Heart right ventricle (tissue), 16 donors: ENCODE results near the gene FAM168A. TPM values are rescaled to one million over a fixed set of nuclear protein-coding genes. Genes with fewer than 3 reads are reported as not detected.
A peak's percentile ranks its signal among the peaks of the same experiment; 100 is the strongest.

Source experiments
- ATAC-seq, 8 donors: fragments of 200-7000 bp; cut with Tn5 transposase; one replicate each; pipeline ENCODE4 v1.9.1; 2020; ENCODE audit warnings: mild to moderate bottlenecking in 8 of 8, moderate library complexity in 8 of 8, moderate number of reproducible peaks in 1 of 8
- DNase-seq, 2 donors: peaks; one replicate each; pipeline ENCODE4 v3.0.0-alpha.2; 2020
- H3K27ac ChIP-seq, 10 donors: fragments of 200-600 bp; sonication (generic) in 2 of 10; one replicate each; pipeline versions ENCODE4 v1.5.0 to v1.8.0; 2020 to 2022; ENCODE audit warnings: mild to moderate bottlenecking in 3 of 10
- H3K27me3 ChIP-seq, 7 donors: fragments of 200-600 bp; one replicate each; pipeline ENCODE4 v1.8.0; 2021 to 2022; ENCODE audit warnings: mild to moderate bottlenecking in 2 of 7
- H3K36me3 ChIP-seq, 9 donors: fragments of 200-600 bp; sonication (generic) in 1 of 9; one replicate each; pipeline versions ENCODE4 v1.5.0 to v1.8.0; 2020 to 2022; ENCODE audit warnings: mild to moderate bottlenecking in 2 of 9
- H3K4me1 ChIP-seq, 9 donors: fragments of 200-600 bp; sonication (generic) in 1 of 9; one replicate each; pipeline versions ENCODE4 v1.5.0 to v1.8.0; 2020 to 2022; ENCODE audit warnings: mild to moderate bottlenecking in 4 of 9
- H3K4me3 ChIP-seq, 10 donors: fragments of 200-600 bp; sonication (generic) in 2 of 10; one replicate each; pipeline versions ENCODE4 v1.5.0 to v1.8.0; 2020 to 2022; ENCODE audit warnings: mild to moderate bottlenecking in 7 of 10, moderate library complexity in 2 of 10
- H3K9me3 ChIP-seq, 11 donors: fragments of 200-600 bp in 10 of 11; sonication (generic) in 2 of 11; one replicate each; pipeline versions ENCODE4 v1.5.0 to v1.8.0; 2013 to 2022; ENCODE audit warnings: mild to moderate bottlenecking in 2 of 11, control low read depth in 1 of 11, moderate library complexity in 1 of 11
- CTCF ChIP-seq, 9 donors: fragments of 200-600 bp; sonication (generic) in 2 of 9; IDR thresholded peaks; one replicate each; pipeline versions ENCODE4 v1.5.0 to v1.8.0; 2021 to 2022; ENCODE audit warnings: antibody characterized with exemption in 9 of 9, mild to moderate bottlenecking in 5 of 9, moderate library complexity in 1 of 9
- WGBS, 2 donors: extraction: QIAGEN DNeasy Blood & Tissue Kit; methylation state at CpG; one replicate each; pipeline ENCODE4 v1.1.7; 2013; ENCODE audit warnings: inconsistent platforms in 1 of 2; 5-methylcytosine and 5-hydroxymethylcytosine counted together
- intact Hi-C, 10 donors: fragments of 100-400 bp; cut with DNase I; formaldehyde crosslinking; loops; one replicate each; pipeline versions ENCODE4 v1.11.1 to v1.14.2; 2022
- polyA plus RNA-seq, 2 donors: library from polyadenylated mRNA; stranded (reverse); fragments of 200-250 nt; gene quantifications; one replicate each; pipeline ENCODE4 v1.2.3, GENCODE V29; 2013
- total RNA-seq, 10 donors: library from RNA; stranded (reverse); fragmentation: NEBNext Ultra II Directional in 3 of 10; extraction: Animal tissue kit (Norgen Biotek cat#: 25700) in 3 of 10; gene quantifications; one replicate each; pipeline versions ENCODE4 v1.2.1 to v1.2.4, GENCODE V29; 2021 to 2023
- donor health status: Arrhythmogenic right ventricular cardiomyopathy.
- donor health status: ischemic (EF 13 %, LVEDD 7.1; RV severe dilation, severe dysfunction).
- donor health status: healthy with polysubstance abuse.
- donor health status: DM: no; HTN: yes; CAD: no.
- donor health status: DM: no; HTN: no; CAD: no.
- donor health status: ischemic (EF 25% LVEDD 6.9; RV normal size, moderate dysfunction).
- donor health status: ischemic (EF 25% LVEDD 5.7; RV mildly dilated, moderate dysfunction).
- donor health status: healthy.
- donor health status: DM: yes; HTN: yes; CAD: no.
- donor health status: Ischemic cardiomyopathy.
- donor health status: ischemic (EF 35%, LVEDD 5.7; RV mildly dilated, moderate dysfunction).
- donor health status: nonischemic (EF 11% LVEDD 7.7; RV severe dilation, severe dysfunction).
- donor health status: DM: yes; HTN: yes; CAD: no.
- donor health status: PGD.
- donor health status: ischemic (EF 29% LVEDD 5.4; RV normal size, mild dysfunction).
- donor health status: nonischemic (EF 23%, LVEDD 6.1; RV moderate dilation, normal function).

The FAM168A gene
- total and polyA plus RNA-seq, 12 donors = 7.9 to 37.1 (median 31.8) TPM

- intact Hi-C loops = no loop called here
- peak overlapping the region in 9 of 10 donors; percentile 24 to 61 (median 50) for H3K27ac ChIP-seq
- H3K4me1 ChIP-seq = peaks cover 0 to 24% (median 15%) of the 10 kb centered on the region in 9 donors
- H3K4me3 ChIP-seq = no peak overlapping the region
- ATAC-seq = peak; percentile 53 to 84 (median 74)
- H3K36me3 ChIP-seq = peaks cover 4 to 100% (median 49%) of the 10 kb centered on the region in 9 donors
- peak; percentile 60 to 76 for DNase-seq
- H3K9me3 ChIP-seq = no peaks in the 10 kb centered on the region
- WGBS, 2 donors = 62 to 65% methylated on average over 11 of the region's 11 CpGs
- H3K27me3 ChIP-seq = no peaks in the 10 kb centered on the region
- TF ChIP-seq CTCF (IDR thresholded peaks at IDR 0.05) = no peak
Observed at GRCh38 chr11:73359341-73359740, 238.6 kb downstream of the FAM168A start.

GRCh38 chr11:73358071-73358470 lies 239.8 kb downstream of the FAM168A start:
- Histone ChIP-seq H3K4me3 (no peak overlapping the region), H3K9me3 (no peaks in the 10 kb centered on the region), H3K27me3 (no peaks in the 10 kb centered on the region), H3K4me1 (peaks cover 0 to 24% (median 15%) of the 10 kb centered on the region in 9 donors), H3K27ac (peak overlapping the region in 1 of 10 donors; percentile 0), H3K36me3 (peaks cover 0 to 100% (median 41%) of the 10 kb centered on the region in 9 donors)
- intact Hi-C loops = no loop called here
- DNase-seq = no peak
- ATAC-seq = no peak
- 74 to 77% methylated on average over 5 of the region's 5 CpGs for WGBS, 2 donors
- TF ChIP-seq CTCF (IDR thresholded peaks at IDR 0.05) = no peak

- H3K36me3 ChIP-seq = peaks cover 0 to 100% (median 37%) of the 10 kb centered on the region in 9 donors
Observed at GRCh38 chr11:73356979-73357860, 240.7 kb downstream of the FAM168A start.

DNA sequence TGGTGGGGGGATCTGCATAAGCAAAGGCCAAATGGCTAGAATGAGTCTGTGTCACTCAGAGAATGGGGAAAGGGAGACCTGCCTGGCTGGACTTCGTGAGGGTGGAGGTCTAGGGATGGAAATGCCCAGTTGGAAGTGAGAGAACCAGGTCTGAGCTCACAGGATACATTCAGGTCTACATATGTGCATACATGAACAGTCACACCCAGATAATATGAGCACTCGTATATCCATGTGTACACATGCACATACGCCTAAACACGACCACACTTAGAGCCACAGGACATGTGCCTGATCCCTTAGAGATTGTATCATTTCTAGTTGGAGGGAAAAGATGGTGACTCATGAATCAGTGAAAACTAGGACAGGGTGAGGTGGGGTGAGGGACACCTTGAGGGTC lies 242.8 kb downstream of the FAM168A start:
- Histone ChIP-seq H3K27me3 (no peaks in the 10 kb centered on the region), H3K4me3 (no peak overlapping the region), H3K4me1 (peaks cover 0 to 29% (median 20%) of the 10 kb centered on the region in 9 donors), H3K9me3 (no peaks in the 10 kb centered on the region), H3K27ac (no peak overlapping the region), H3K36me3 (peaks cover 0 to 83% (median 24%) of the 10 kb centered on the region in 9 donors)
- TF ChIP-seq CTCF (IDR thresholded peaks at IDR 0.05) = no peak
- WGBS, 2 donors = 93 to 97% methylated on average over 4 of the region's 4 CpGs
- ATAC-seq (no peak), DNase-seq (no peak)
- intact Hi-C loops = no loop called here

More at GRCh38 chr11:73356979-73357860, 240.7 kb downstream of the FAM168A start:
- no peaks in the 10 kb centered on the region for H3K9me3 ChIP-seq
- peak overlapping the region in 1 of 10 donors; percentile 0 for H3K27ac ChIP-seq
- H3K4me3 ChIP-seq = no peak overlapping the region
- DNase-seq (no peak), ATAC-seq (no peak)
- intact Hi-C loops = no loop called here
- H3K4me1 ChIP-seq = peaks cover 0 to 24% (median 15%) of the 10 kb centered on the region in 9 donors
- H3K27me3 ChIP-seq = no peaks in the 10 kb centered on the region
- 92 to 96% methylated on average over 22 of the region's 22 CpGs for WGBS, 2 donors
- no peak for TF ChIP-seq CTCF (IDR thresholded peaks at IDR 0.05)
